HG03139 (cell line): Measurements from ENCODE around the gene NAP1L2.
"Not testable (repeated sequence)": the region's sequence is repeated elsewhere in the genome, so short reads cannot be mapped to it uniquely, and the experiment has no call there.

Experiments
- ATAC-seq: cut with Tn5 transposase; IDR thresholded peaks from one replicate; pipeline ENCODE4 v1.9.1; 2021; ENCODE audit not compliant: unreplicated experiment

Gene NAP1L2, protein sequence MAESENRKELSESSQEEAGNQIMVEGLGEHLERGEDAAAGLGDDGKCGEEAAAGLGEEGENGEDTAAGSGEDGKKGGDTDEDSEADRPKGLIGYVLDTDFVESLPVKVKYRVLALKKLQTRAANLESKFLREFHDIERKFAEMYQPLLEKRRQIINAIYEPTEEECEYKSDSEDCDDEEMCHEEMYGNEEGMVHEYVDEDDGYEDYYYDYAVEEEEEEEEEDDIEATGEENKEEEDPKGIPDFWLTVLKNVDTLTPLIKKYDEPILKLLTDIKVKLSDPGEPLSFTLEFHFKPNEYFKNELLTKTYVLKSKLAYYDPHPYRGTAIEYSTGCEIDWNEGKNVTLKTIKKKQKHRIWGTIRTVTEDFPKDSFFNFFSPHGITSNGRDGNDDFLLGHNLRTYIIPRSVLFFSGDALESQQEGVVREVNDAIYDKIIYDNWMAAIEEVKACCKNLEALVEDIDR

DNA sequence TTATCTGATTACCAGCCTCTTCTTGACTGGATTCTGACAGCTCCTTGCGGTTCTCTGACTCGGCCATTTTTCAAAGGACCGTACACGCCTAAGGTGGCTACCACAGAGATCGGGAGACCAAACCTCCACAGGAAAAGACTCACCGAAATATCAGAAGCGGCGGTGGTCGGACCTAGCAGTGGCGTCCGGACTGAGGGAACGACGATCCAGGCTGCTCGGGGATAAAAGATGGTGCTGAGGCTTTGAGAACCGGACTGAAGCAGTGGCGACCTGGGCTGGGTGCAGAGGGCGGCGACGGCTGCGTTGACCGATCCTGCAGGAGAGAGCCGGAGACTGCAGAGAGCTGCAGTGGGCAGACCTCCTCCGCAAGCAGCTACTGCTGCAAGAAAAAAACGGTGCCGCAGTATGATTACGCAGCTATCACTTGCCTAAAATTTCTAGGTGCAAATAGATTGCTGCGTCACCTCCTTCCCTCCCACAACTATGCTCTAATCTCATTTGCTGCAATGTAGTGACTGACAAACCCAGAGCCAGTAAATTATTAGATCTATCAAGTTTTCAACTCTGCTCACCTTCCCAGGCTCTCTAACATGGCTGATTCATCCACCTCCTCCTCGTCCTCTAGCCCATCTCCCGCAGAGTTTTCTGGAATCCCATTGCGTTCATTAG, at the start of gene NAP1L2:
NAP1L2 (minus strand) TSS at position 426 of the 669 bp plus-strand sequence; CDS start at position 67, 359 bp downstream.
- peak; percentile 83 for ATAC-seq

DNA sequence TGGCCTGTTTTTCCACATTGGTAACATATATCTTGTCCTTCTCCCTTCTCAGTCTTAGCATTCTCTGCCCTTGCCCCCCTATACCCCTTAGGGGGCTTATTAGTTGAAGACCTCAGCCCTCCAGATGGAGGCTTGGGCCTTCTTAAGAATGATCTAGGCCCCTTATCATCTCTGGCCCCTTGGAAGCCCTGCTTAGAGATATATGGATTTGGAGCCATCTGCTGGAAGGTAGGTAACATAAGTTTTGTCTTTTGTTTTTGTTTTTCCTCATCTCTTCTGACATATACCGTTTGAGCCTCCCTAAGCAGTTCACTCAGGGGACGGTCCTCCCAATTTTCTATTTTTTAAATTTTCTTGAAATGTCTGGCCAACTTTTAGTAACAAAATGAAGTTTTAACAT, 48.3 kb upstream of the NAP1L2 start:
- ATAC-seq = no peak

DNA sequence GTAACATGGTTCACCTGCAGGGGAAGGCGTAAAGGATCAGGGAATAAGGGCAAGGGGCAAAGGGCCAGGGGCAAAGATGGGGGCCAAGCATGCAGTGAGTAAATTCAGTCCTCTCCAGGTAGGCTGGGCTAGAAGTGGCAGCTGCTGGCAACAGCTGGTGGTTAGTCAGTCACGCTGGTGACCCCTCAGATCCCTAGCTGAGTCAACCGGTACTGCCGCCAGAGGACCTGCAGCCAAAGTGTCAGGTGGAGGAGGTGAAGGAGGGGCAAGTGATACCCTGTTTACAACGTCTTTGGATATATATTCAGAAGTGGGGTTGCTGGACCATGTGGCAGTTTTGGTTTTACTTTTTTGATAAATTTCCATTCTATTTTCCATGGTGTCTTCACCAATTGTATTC, 24.6 kb upstream of the NAP1L2 start:
- no peak for ATAC-seq

DNA sequence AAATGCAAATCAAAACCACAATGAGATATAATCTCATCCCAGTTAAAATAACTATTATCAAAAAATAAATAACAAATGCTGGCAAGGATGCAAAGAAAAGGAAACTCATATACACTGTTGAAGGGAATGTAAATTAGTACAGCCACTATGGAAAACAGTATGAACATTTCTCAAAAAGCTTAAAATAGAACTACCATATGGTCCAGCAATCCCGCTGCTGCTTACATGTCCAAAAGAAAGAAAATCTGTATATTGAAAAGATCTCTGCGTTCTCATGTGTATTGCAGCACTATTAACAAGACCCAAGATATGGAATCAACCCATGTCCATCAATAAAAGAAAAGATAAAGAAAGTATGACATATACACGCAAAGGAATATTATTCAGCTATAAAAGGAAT, 3.0 kb upstream of the NAP1L2 start:
- no peak for ATAC-seq

DNA sequence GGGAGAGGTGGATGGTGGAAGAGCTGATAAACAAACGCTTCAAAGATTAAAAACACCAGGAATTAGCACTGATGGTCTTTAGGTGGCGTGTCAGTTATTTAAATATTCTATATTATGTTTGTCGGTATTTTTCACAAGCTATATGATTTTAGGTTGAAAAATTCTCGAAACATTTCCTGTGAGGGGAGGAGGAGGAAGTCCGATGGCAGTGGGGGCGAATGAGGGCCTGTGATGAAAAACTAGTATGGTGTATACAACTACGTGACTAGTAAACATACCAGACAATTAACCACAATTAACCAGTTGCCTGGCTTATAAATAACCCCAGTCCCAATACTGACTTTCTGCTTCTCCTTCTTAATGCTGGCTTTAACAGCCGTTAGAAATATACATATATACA, 595 bp upstream of the NAP1L2 start:
- ATAC-seq = no peak

DNA sequence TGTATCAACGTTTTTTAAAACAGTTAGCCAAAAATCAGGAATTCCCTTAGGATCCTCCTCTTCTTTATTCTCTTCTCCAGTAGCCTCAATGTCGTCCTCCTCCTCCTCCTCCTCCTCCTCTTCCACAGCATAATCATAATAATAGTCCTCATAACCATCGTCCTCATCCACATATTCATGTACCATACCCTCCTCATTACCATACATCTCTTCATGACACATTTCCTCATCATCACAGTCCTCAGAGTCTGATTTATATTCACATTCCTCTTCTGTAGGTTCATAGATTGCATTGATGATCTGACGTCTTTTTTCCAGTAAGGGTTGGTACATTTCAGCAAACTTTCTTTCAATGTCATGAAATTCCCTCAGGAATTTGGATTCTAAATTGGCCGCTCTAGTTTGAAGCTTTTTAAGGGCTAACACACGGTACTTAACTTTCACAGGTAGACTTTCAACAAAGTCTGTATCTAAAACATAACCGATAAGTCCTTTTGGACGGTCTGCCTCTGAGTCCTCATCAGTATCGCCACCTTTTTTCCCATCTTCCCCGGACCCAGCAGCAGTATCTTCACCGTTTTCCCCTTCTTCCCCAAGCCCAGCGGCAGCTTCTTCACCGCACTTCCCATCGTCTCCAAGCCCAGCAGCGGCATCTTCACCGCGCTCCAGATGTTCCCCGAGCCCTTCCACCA, 771 bp downstream of the NAP1L2 start:
- no peak for ATAC-seq

DNA sequence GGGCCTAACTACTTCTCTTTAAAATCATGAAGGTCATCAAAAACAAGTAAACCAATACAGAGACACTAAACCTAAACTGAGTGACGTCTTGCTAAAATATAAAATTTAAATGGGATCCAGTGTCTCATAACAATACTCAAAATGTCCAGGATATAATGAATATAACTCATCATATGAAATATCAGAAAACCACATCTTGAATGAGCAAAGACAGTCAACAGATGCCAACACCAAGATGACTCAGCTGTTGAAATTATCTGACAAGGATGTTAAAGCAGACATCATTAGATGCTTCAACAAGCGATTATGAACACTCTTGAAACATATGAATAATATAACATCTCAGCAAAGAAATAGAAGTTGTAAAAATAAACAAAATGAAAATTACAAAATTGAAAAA, 8.3 kb downstream of the NAP1L2 start:
- no peak for ATAC-seq

DNA sequence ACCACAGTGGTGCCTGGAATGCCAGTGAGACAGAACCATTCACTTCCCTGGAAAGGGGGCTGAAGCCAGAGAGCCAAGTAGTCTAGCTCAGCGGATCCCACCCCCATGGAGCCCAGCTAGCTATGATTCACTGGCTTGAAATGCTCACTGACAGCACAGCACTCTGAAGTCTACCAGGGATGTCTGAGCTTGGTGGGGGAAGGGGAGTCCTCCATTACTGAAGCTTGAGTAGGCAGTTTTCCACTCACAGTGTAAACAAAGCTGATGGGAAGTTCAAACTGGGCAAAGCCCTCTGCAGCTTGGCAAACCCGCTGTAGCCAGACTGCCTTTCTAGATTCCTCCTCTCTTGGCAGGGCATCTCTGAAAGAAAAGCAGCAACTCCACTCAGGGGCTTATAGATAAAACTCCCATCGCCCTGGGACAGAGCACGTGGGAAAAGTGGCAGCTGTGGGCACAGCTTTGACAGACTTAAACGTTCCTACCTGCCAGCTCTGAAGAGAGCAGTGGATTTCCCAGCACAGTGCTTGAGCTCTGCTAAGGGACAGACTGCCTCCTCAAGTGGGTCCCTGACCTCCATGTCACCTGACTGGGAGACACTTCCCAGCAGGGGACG, 32.0 kb downstream of the NAP1L2 start:
- ATAC-seq = no peak

DNA sequence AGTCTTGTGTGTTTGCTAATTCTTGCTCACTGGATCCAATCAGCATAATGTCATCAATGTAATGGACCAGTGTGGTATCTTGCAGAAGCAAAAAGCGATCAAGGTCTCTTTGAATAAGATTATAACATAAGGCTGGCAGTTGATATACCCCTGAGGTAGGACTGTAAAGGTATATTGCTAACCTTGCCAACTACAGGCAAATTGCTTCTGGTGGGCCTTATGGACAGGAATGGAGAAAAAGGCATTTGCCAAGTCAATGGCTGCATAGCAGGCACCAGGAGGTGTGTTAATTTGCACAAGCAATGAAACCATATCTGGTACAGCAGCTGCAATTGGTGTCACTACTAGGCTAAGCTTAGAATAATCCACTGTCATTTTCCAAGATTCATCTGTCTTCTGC, 45.7 kb downstream of the NAP1L2 start:
- not testable (repeated sequence) for ATAC-seq
